Astrocyte of the spinal cord (primary cell): ENCODE results near the gene CCDC102A.
"Not testable (repeated sequence)": the region's sequence is repeated elsewhere in the genome, so short reads cannot be mapped to it uniquely, and the experiment has no call there.

Source experiments
- DNase-seq: peaks from one replicate; pipeline ENCODE4 v3.0.0; 2011; ENCODE audit warnings: low read depth, low spot score
- H3K4me3 ChIP-seq: 2 replicates; pipeline ENCODE4 v1.5.1; 2011; ENCODE audit warnings: low read depth, mild to moderate bottlenecking, low read length, moderate library complexity
- CTCF ChIP-seq: IDR thresholded peaks from 2 replicates; pipeline ENCODE4 v1.5.1; 2012; ENCODE audit warnings: low read depth, mild to moderate bottlenecking, low read length, inconsistent platforms
- in situ Hi-C: cut with HindIII; loops from 2 replicates; pipeline ENCODE4 v1.10.0; 2017; ENCODE audit warnings: low sequenced_read_pairs

CCDC102A gene

GRCh38 chr16:57570301-57571070 lies 34.1 kb upstream of the CCDC102A start:
- no peak overlapping the region for H3K4me3 ChIP-seq
- in situ Hi-C loops: no loop called here
- no peak for DNase-seq
- TF ChIP-seq CTCF: no peak

GRCh38 chr16:57569306-57569946 lies 33.1 kb upstream of the CCDC102A start:
- no peak for DNase-seq
- H3K4me3 ChIP-seq: no peak overlapping the region
- no peak for TF ChIP-seq CTCF
- in situ Hi-C loops: no loop called here

- in situ Hi-C loops, H3K4me3 ChIP-seq, DNase-seq: not testable (repeated sequence)
Measured at GRCh38 chr16:57568772-57569171, 32.4 kb upstream of the CCDC102A start.

GRCh38 chr16:57568173-57568678 lies 31.9 kb upstream of the CCDC102A start:
- DNase-seq: no peak
- no peak for TF ChIP-seq CTCF
- in situ Hi-C loops: no loop called here
- H3K4me3 ChIP-seq: no peak overlapping the region

GRCh38 chr16:57567691-57568090 lies 31.3 kb upstream of the CCDC102A start:
- no peak overlapping the region for H3K4me3 ChIP-seq
- no peak for TF ChIP-seq CTCF
- no peak for DNase-seq
- in situ Hi-C loops: no loop called here

- no peak overlapping the region for H3K4me3 ChIP-seq
- no peak for DNase-seq
- in situ Hi-C loops: no loop called here
- no peak for TF ChIP-seq CTCF
Measured at GRCh38 chr16:57566436-57566835, 30.1 kb upstream of the CCDC102A start.

- in situ Hi-C loops: no loop called here
- TF ChIP-seq CTCF: no peak
- no peak for DNase-seq
- H3K4me3 ChIP-seq: no peak overlapping the region
Measured at GRCh38 chr16:57565461-57565860, 29.1 kb upstream of the CCDC102A start.
